Ectodermal cell (in vitro differentiated cells): Measurements from ENCODE around the gene OMP.

Experiments used
- H3K27ac ChIP-seq: 2 replicates; pipeline ENCODE4 v1.7.0; 2013; ENCODE audit warnings: mild to moderate bottlenecking, low read depth, low read length; ENCODE audit not compliant: insufficient read depth, poor library complexity, severe bottlenecking
- H3K27me3 ChIP-seq: 2 replicates; pipeline ENCODE4 v1.7.0; 2013; ENCODE audit warnings: mild to moderate bottlenecking, low read length; ENCODE audit not compliant: insufficient read depth, control insufficient read depth, poor library complexity, severe bottlenecking
- H3K36me3 ChIP-seq: one replicate; pipeline ENCODE4 v1.7.0; 2013; ENCODE audit warnings: low read length; ENCODE audit not compliant: control insufficient read depth, insufficient read depth
- H3K4me1 ChIP-seq: one replicate; pipeline ENCODE4 v1.7.0; 2013; ENCODE audit warnings: low read length; ENCODE audit not compliant: control insufficient read depth, insufficient read depth
- H3K4me3 ChIP-seq: 2 replicates; pipeline ENCODE4 v1.7.0; 2013; ENCODE audit warnings: low read depth, low read length, control low read depth; ENCODE audit not compliant: insufficient read depth
- H3K9me3 ChIP-seq: 2 replicates; pipeline ENCODE4 v1.7.0; 2013; ENCODE audit warnings: mild to moderate bottlenecking, low read length, moderate library complexity; ENCODE audit not compliant: control insufficient read depth
- WGBS, 2 experiments: methylation state at CpG; one replicate each; pipeline ENCODE4 v1.1.7; 2013; ENCODE audit warnings: missing lambda C conversion rate in 2 of 2; 5-methylcytosine and 5-hydroxymethylcytosine counted together

The OMP gene

GRCh38 chr11:77079666-77080065 lies 23.0 kb upstream of the OMP start:
- Histone ChIP-seq H3K4me1 (no peaks in the 10 kb centered on the region), H3K27me3 (no peaks in the 10 kb centered on the region), H3K27ac (no peak overlapping the region), H3K9me3 (no peaks in the 10 kb centered on the region), H3K36me3 (no peaks in the 10 kb centered on the region), H3K4me3 (no peak overlapping the region)
- 100% methylated on average over 2 of the region's 2 CpGs; no CpG with 5 or more reads in 1 of the 2 experiments for WGBS, 2 experiments

GRCh38 chr11:77080643-77081210 lies 21.9 kb upstream of the OMP start:
- no peaks in the 10 kb centered on the region for H3K27me3 ChIP-seq
- H3K9me3 ChIP-seq: no peaks in the 10 kb centered on the region
- H3K4me1 ChIP-seq: no peaks in the 10 kb centered on the region
- no peak overlapping the region for H3K4me3 ChIP-seq
- no peaks in the 10 kb centered on the region for H3K36me3 ChIP-seq
- H3K27ac ChIP-seq: no peak overlapping the region
- whole genome bisulfite sequencing, 2 experiments: 88 to 96% methylated on average over 2 of the region's 2 CpGs

DNA sequence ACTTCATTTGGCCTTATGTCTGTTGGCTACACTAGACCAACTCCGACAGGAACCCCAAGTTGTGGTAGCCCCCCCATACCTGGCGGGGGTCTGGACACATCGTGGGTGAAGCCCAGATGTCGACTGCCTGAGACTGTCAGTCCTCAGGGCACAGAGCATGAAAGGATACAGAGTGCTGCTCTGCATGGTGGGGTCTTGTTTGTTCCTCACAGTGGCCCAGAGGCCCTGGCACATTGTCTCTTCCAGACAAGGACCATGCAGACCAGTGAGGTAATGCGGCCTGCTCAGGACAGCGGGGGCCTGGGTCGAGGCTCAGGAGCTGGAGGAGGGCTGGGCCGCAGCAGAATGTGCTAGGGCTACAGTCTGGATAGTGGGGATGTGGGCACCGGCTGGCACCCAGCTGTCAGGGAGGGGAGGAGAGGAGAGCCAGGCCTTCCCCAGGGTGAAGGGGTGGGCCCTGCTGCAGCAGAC lies 21.2 kb upstream of the OMP start:
- Histone ChIP-seq H3K27me3 (no peaks in the 10 kb centered on the region), H3K9me3 (no peaks in the 10 kb centered on the region), H3K4me1 (no peaks in the 10 kb centered on the region), H3K36me3 (no peaks in the 10 kb centered on the region), H3K27ac (no peak overlapping the region), H3K4me3 (no peak overlapping the region)
- 89 to 90% methylated on average over 9 of the region's 9 CpGs for WGBS, 2 experiments

DNA sequence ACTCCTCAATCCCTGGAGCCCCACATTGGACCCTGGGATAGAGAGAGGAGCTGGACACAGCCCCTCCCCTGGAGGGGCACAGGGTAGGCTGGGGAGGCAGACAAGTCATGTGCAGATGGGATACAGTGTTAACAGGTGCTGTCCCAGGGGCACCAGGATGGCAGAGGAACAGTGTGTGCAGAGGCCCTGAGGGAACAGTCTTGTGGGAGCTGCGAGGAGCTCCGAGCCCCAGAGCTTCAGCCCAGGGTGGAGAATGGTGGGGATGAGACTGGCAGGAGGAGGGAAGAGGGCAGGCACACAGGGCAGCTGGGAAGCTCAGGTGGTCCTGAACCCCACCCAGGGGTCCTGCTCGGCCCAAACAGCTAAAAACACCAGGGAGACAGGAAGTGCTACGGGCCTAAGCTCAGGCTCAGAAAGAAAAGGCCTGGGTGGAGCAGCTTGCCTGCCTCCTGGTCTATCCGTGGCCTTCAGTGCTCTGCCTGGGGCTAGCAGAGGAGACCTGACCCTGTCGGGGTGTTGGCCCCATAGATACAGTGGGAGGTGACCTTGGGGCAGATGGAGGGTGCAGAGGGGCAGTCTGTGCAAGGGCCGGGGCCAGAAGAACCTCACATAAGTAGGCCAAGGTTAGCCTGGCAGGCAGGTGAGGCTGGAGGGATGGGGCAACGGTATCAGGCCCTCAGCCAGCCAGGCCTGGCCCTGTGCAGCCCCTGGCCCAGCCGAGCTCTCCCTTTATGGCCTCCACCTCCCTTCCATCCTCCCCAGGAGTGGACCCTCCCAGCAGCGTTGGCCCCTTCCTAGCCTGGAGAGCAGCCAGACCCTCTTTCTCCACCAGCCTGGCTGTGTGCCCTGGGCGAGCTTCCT lies 20.4 kb upstream of the OMP start:
- no peak overlapping the region for H3K27ac ChIP-seq
- no peaks in the 10 kb centered on the region for H3K9me3 ChIP-seq
- H3K4me1 ChIP-seq: no peaks in the 10 kb centered on the region
- no peak overlapping the region for H3K4me3 ChIP-seq
- no peaks in the 10 kb centered on the region for H3K27me3 ChIP-seq
- no peaks in the 10 kb centered on the region for H3K36me3 ChIP-seq
- 89% methylated on average over 11 of the region's 11 CpGs for WGBS, 2 experiments

DNA sequence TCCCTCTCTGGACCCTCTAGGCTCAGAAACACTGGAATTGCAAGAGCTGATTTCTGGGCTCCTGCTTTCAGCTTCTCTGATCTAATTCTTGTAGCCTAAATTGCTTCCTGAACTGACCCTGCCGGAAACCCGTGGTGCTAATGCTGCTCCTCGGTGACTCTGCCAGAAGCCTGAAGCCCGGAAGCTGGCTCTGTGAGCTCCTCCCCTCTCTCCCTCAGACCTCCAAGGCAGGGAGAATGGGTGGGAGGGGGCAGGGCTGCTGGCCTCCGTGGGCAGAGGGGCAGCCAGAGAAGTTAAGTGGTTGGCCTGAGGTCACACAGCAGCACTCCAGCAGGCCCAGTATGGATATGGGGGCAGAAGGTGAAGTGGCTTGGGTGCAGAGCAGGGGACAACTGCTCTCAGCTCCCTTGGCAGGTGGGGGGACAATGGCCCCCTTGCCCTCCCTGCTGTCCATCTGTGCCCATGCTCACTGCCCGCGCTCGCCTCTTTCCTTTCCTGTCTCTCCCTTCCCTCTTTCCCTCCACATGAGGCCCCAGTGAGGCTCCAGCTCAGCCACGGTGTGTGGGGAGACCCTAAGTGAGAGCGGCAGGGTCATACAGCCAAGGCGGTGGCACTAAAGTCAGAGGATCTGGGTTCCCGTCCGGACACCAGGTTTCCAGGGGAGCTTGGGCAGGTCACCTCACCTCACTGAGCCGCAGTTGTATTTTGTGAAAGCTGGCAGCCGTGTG lies 19.6 kb upstream of the OMP start:
- H3K9me3 ChIP-seq: no peaks in the 10 kb centered on the region
- no peak overlapping the region for H3K27ac ChIP-seq
- H3K36me3 ChIP-seq: no peaks in the 10 kb centered on the region

GRCh38 chr11:77083566-77084245 lies 18.9 kb upstream of the OMP start:
- H3K27me3 ChIP-seq: no peaks in the 10 kb centered on the region
- H3K9me3 ChIP-seq: no peaks in the 10 kb centered on the region
- WGBS, 2 experiments: 93 to 94% methylated on average over 12 of the region's 12 CpGs
- H3K4me1 ChIP-seq: no peaks in the 10 kb centered on the region
- H3K27ac ChIP-seq: no peak overlapping the region
- no peak overlapping the region for H3K4me3 ChIP-seq
- no peaks in the 10 kb centered on the region for H3K36me3 ChIP-seq

More for the DNA sequence above, 19.6 kb upstream of the OMP start:
- 82 to 84% methylated on average over 15 of the region's 15 CpGs for whole genome bisulfite sequencing, 2 experiments
- Histone ChIP-seq H3K27me3 (no peaks in the 10 kb centered on the region), H3K4me3 (no peak overlapping the region), H3K4me1 (no peaks in the 10 kb centered on the region)

GRCh38 chr11:77084581-77085191 lies 18.0 kb upstream of the OMP start:
- Histone ChIP-seq H3K4me1 (no peaks in the 10 kb centered on the region), H3K36me3 (no peaks in the 10 kb centered on the region), H3K27me3 (no peaks in the 10 kb centered on the region), H3K4me3 (no peak overlapping the region), H3K9me3 (no peaks in the 10 kb centered on the region), H3K27ac (no peak overlapping the region)
- WGBS, 2 experiments: 95 to 96% methylated on average over 25 of the region's 25 CpGs

- Histone ChIP-seq H3K27me3 (no peaks in the 10 kb centered on the region), H3K27ac (no peak overlapping the region), H3K36me3 (no peaks in the 10 kb centered on the region), H3K4me1 (no peaks in the 10 kb centered on the region), H3K4me3 (no peak overlapping the region), H3K9me3 (no peaks in the 10 kb centered on the region)
- 96% methylated on average over 6 of the region's 6 CpGs for WGBS, 2 experiments
Measured at GRCh38 chr11:77085652-77086051, 17.0 kb upstream of the OMP start.

DNA sequence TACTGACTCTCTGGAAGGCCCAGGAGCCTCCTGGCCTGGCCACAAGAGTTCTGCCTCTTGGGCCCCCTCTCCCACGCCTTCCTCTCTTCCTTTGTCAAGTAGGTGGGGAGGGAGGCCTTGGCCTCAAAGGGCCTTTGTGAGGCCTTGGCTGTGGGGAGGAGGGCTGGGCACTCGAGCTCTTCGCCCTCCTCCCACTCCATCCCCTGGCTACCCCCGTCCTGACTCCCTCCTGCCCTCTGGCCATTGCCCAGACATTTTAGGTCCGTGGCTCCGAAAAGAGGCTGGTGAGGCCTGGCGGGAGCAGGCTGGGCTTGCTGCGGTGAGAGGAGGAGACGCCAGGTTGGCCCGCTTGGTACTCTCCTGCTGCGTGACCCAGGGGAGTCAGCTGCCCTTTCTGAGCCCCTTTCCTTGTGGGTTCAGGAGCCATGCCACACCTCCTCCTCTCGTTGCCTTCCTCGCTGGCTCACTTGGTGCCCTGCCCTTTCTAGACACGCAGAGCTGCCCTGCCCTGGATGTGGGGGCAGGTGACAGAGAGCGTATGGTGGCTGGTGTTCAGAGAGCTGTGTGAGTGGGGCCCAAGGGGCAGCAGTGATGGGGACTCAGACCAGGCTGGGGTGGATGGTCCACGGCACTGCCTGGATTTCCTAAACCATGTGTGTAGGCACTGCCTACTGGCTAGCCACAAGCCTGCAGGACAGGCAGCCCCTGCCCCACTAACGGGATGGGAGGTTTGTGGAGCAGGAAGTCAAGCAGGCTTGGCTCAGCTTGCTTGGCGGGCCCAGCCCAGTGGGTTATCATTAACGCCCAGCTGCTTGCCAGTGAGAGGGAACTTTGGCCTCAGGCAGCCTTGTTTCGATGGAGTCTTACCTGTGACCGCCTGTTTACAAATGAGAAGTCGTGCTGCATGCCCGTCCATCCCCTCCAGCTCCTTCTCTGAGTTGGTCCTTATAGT lies 15.8 kb upstream of the OMP start:
- 87% methylated on average over 23 of the region's 23 CpGs for WGBS, 2 experiments
- Histone ChIP-seq H3K9me3 (no peaks in the 10 kb centered on the region), H3K36me3 (no peaks in the 10 kb centered on the region), H3K4me1 (no peaks in the 10 kb centered on the region), H3K27me3 (no peaks in the 10 kb centered on the region), H3K4me3 (no peak overlapping the region), H3K27ac (no peak overlapping the region)
